Right atrium auricular region (tissue), 2 donors: Measurements from ENCODE around the gene GTPBP1. TPM values are rescaled to one million over a fixed set of nuclear protein-coding genes. Genes with fewer than 3 reads are reported as not detected.
A peak's percentile ranks its signal among the peaks of the same experiment; 100 is the strongest.

Experiments
- DNase-seq: peaks from one replicate; pipeline ENCODE4 v3.0.0-alpha.2; 2019; ENCODE audit warnings: low spot score
- H3K27ac ChIP-seq, 2 donors: fragments of 200-600 bp; sonication (generic); 1 replicate in 1 of 2; 2 replicates in 1 of 2; pipeline ENCODE4 v1.5.1; 2016 to 2019
- H3K27me3 ChIP-seq, 2 donors: fragments of 200-600 bp; sonication (generic); one replicate each; pipeline versions ENCODE4 v1.5.1 to v1.6.0; 2017 to 2019
- H3K36me3 ChIP-seq: fragments of 200-600 bp; sonication (generic); one replicate; pipeline ENCODE4 v1.5.1; 2016
- H3K4me1 ChIP-seq, 2 donors: fragments of 200-600 bp; sonication (generic); one replicate each; pipeline versions ENCODE4 v1.5.1 to v1.6.0; 2017 to 2019
- H3K4me3 ChIP-seq, 2 donors: fragments of 200-600 bp; sonication (generic); 1 replicate in 1 of 2; 2 replicates in 1 of 2; pipeline ENCODE4 v1.5.1; 2017 to 2019; ENCODE audit warnings: mild to moderate bottlenecking in 1 of 2, moderate library complexity in 1 of 2
- H3K9me3 ChIP-seq, 2 donors: fragments of 200-600 bp; sonication (generic); one replicate each; pipeline ENCODE4 v1.5.1; 2019
- total RNA-seq, 2 donors: library from RNA; depleted of rRNA; stranded (reverse); fragments of >200 nt; gene quantifications; one replicate each; pipeline ENCODE4 v1.1.0, GENCODE V29; 2016
- TF ChIP-seq, protein P1 (sequence below), 2 donors: fragments of 200-600 bp; sonication (generic); IDR thresholded peaks; one replicate each; pipeline ENCODE4 v1.5.1; 2019; ENCODE audit warnings: antibody characterized with exemption in 2 of 2

GTPBP1 gene
- total RNA-seq, 2 donors from 2014 or later, result 23.2 to 32.2 TPM

DNA sequence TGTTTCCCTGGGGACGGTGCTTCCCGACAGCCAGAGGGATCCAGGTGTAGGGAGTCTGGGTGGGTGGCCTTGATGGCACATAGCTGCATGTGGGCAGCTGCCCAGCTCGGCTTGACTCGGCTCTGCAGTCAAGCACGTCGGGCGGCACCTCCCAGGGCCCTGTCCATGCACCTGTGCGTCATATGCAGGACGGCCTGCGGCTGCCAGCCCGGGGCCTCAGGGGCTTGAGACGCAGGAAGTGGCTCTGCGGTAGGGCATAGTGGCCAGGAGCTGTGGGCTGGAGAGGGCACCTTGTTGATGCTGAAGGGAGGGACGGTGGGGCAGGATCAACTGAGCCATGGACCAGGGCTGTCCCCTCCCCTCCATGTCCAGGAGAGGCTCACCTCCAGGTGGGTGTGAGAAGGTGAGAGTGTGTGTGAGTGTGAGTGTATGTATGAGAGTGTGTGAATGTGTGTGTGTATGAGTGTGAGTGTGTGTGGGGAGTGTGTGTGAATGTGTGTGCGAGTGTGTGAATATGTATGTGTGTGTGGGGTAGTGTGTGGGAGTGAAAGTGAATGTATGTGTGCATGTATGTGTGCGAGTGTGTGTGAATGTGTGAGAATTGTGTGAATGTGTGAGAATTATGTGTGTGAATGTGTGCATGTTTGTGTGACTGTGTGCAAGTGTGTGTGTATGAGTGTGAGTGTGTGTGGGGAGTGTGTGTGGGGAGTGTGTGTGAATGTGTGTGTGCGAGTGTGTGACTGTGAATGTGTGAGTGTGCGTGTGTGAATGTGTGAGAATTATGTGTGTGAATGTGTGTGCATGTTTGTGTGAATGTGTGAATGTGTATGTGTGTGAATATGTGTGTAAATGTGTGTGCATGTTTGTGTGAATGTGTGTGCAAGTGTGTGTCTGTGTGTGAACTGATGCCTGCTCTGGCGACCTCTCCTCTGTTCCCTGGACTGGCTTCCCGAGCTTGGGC lies 55.7 kb downstream of the GTPBP1 start:
- H3K4me1 ChIP-seq, result peaks cover 0 to 10% of the 10 kb centered on the region in 2 donors
- TF ChIP-seq, protein P1, sequence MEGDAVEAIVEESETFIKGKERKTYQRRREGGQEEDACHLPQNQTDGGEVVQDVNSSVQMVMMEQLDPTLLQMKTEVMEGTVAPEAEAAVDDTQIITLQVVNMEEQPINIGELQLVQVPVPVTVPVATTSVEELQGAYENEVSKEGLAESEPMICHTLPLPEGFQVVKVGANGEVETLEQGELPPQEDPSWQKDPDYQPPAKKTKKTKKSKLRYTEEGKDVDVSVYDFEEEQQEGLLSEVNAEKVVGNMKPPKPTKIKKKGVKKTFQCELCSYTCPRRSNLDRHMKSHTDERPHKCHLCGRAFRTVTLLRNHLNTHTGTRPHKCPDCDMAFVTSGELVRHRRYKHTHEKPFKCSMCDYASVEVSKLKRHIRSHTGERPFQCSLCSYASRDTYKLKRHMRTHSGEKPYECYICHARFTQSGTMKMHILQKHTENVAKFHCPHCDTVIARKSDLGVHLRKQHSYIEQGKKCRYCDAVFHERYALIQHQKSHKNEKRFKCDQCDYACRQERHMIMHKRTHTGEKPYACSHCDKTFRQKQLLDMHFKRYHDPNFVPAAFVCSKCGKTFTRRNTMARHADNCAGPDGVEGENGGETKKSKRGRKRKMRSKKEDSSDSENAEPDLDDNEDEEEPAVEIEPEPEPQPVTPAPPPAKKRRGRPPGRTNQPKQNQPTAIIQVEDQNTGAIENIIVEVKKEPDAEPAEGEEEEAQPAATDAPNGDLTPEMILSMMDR (IDR thresholded peaks at IDR 0.05), result no peak
- H3K36me3 ChIP-seq, result no peaks in the 10 kb centered on the region
- no peak overlapping the region for H3K4me3 ChIP-seq
- H3K27me3 ChIP-seq, result no peaks in the 10 kb centered on the region
- no peak overlapping the region for H3K27ac ChIP-seq
- DNase-seq, result no peak
- H3K9me3 ChIP-seq, result no peaks in the 10 kb centered on the region

DNA sequence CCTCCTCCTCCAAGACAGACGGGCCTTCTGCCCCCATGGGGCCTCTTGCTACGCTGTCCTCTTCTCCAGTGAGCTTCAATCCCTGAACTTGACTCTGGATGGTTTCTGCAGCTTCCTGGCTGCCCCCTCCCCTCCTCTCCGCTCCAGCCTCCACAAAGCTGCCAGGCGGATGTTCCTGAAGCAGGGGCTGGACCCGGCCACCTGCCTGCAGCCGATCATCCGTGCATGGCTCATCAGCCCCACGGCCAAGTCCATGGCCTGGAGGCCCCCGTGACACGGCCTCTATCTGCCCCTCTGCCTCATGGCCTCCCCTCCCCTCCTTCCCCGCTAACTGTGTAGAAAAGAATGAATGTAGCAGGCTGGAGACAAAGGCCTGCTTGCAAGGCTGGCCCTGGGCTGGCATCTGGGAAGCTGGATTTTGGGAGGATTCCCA lies 56.8 kb downstream of the GTPBP1 start:
- Histone ChIP-seq H3K4me1 (no peaks in the 10 kb centered on the region), H3K4me3 (no peak overlapping the region), H3K36me3 (no peaks in the 10 kb centered on the region), H3K9me3 (no peaks in the 10 kb centered on the region), H3K27ac (no peak overlapping the region), H3K27me3 (no peaks in the 10 kb centered on the region)
- TF ChIP-seq, protein P1 (IDR thresholded peaks at IDR 0.05), result no peak
- DNase-seq, result no peak

DNA sequence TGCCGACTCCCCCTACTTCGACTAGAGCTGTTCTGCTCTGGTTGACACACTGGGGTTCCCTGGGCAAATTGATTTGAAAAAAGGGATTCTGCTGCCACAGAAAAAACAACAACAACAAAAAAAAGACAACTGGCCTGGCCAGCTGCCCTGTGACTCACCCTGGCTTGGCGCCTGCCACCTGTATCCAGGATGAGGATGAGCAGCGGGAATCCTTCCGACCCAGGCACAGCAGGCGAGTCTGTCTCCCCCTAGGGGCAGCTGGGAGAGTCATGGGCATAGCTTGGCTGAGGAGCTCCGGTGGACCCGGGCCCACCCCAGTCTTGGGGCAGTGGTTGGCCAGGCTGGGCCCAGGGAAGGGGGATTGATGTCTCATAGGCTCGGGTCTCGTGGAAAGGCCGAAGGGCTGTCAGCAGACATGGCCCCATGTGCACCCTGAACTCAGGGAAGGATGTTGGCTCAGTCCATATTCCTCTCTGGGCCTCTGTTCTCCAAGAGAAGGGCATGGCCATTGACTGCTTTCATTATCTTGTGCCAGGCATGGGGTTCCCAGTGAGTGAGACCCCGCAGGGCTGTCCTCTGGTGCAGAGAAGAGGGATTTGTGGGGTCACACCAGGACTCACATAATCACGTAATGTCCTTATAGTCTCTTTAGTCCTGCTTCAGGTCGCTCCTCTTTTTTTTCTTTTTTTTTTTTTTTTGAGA lies 60.5 kb downstream of the GTPBP1 start:
- Histone ChIP-seq H3K27ac (no peak overlapping the region), H3K9me3 (no peaks in the 10 kb centered on the region), H3K36me3 (no peaks in the 10 kb centered on the region), H3K4me3 (no peak overlapping the region), H3K4me1 (peaks cover 0 to 6% of the 10 kb centered on the region in 2 donors), H3K27me3 (no peaks in the 10 kb centered on the region)
- TF ChIP-seq, protein P1 (IDR thresholded peaks at IDR 0.05), result peak; percentile 54 to 70
- DNase-seq, result no peak

DNA sequence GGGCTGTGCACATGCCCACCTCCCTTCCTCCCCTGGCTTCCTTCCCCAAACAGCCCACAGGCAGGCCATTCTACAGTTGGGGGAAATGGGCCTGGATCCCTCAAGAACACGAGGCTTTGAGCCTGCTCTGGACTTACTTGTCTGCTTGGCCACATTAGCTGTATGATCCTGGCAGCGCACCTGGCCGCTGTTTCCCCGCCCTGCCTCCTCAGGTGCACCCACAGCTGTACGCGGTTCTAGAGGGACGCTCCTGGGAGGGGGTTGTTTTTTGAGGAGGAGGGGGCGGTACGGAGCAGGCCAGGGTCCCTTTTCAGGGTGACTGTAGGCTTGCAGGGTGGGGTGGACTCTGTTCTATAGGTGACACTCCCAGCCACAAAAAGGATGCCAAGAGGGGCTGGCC lies 61.6 kb downstream of the GTPBP1 start:
- peaks cover 0 to 6% of the 10 kb centered on the region in 2 donors for H3K4me1 ChIP-seq
- H3K27me3 ChIP-seq, result no peaks in the 10 kb centered on the region
- no peaks in the 10 kb centered on the region for H3K9me3 ChIP-seq
- H3K36me3 ChIP-seq, result no peaks in the 10 kb centered on the region
- no peak overlapping the region for H3K27ac ChIP-seq
- DNase-seq, result no peak
- no peak overlapping the region for H3K4me3 ChIP-seq
- TF ChIP-seq, protein P1 (IDR thresholded peaks at IDR 0.05), result no peak

DNA sequence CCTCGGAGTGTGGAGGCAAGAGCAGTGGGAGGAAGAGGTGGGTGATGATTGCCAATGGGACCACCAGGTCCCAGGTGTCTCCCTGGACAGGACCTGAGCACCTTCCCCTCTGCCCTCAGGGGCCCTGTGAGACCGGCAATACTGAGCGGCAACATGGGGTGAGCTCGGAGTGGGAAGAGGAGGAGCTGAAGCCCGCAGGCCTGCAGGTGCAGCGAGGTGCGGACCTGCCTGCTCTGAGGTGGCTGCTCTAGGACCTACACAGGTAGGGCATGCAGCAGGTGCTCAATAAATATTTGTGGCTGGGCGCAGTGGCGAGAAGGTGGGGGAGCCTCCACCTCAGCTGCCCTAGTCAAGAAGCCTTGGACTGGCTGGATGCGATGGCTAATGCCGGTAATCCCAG lies 62.3 kb downstream of the GTPBP1 start:
- no peak overlapping the region for H3K27ac ChIP-seq
- no peaks in the 10 kb centered on the region for H3K27me3 ChIP-seq
- peaks cover 0 to 6% of the 10 kb centered on the region in 2 donors for H3K4me1 ChIP-seq
- TF ChIP-seq, protein P1 (IDR thresholded peaks at IDR 0.05), result no peak
- H3K36me3 ChIP-seq, result no peaks in the 10 kb centered on the region
- H3K9me3 ChIP-seq, result no peaks in the 10 kb centered on the region
- no peak overlapping the region for H3K4me3 ChIP-seq
- no peak for DNase-seq
